Brain microvascular endothelial cell (primary cell): ENCODE results near the gene TMEM238.
"Not testable (repeated sequence)": the region's sequence is repeated elsewhere in the genome, so short reads cannot be mapped to it uniquely, and the experiment has no call there.

Experiments used
- DNase-seq: peaks from one replicate; pipeline ENCODE4 v3.0.0-alpha.2; 2020
- H3K27ac ChIP-seq: fragments of 250-450 bp; sonication (Bioruptor Pico); 2 replicates; pipeline ENCODE4 v1.5.1; 2020; ENCODE audit warnings: mild to moderate bottlenecking, moderate library complexity
- H3K27me3 ChIP-seq: fragments of 250-450 bp; sonication (Bioruptor Pico); replicated peaks from 2 replicates; pipeline ENCODE4 v1.5.1; 2020; ENCODE audit warnings: mild to moderate bottlenecking
- H3K36me3 ChIP-seq: fragments of 250-450 bp; sonication (Bioruptor Pico); replicated peaks from 2 replicates; pipeline ENCODE4 v1.5.1; 2020; ENCODE audit warnings: mild to moderate bottlenecking
- H3K4me3 ChIP-seq: 2 replicates; pipeline ENCODE4 v1.5.1; 2011; ENCODE audit warnings: low read depth, mild to moderate bottlenecking, control low read depth, low read length, moderate library complexity
- in situ Hi-C: cut with HindIII; loops from 2 replicates; pipeline ENCODE4 v1.10.0; 2017; ENCODE audit warnings: low sequenced_read_pairs, low pct_ligation_motif_present
- TF ChIP-seq, protein P1 (sequence below): IDR thresholded peaks from 2 replicates; pipeline ENCODE4 v1.5.1; 2011; ENCODE audit warnings: low read depth, mild to moderate bottlenecking, moderate library complexity, low read length, control low read depth, inconsistent platforms; ENCODE audit errors: missing control alignments

TMEM238 gene

DNA sequence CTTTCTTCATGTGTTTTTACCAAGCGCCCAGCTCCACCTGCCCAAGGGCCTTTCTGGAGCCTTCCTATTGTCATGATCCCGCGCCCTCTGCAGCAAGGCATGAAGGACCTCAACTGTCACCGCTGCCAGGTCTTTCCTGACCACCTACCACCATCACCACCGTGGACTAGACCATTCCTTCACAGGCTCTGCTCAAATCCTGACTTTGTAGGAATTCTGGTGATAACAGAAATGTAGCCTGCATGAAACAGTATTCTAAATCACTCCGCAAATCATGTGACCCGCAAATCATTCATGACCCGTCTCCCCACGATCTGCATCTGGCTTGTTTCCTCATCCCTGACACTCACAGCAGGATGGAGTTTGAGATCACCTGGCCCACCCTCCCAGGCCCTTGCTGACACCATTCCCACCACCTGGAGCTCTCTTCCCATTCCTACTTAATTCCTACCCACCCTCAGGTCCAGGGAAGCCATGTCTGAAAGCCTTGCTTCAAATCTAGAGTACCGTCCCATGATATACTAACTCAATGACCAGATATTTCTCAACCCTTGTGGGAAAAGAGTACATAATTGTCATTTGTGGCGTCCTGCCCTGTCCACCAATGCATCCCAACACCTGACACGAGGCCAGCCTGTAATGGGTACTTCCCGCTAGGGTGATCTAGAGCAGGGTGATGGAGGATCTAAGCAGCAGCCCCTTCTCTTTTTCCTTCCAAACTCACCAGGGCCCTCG, 22.2 kb upstream of the TMEM238 start:
- in situ Hi-C loops, result no loop called here
- H3K36me3 ChIP-seq, result peaks cover 29% of the 10 kb centered on the region
- peak overlapping the region; percentile 83 for H3K4me3 ChIP-seq
- peak overlapping the region; percentile 4 for H3K27ac ChIP-seq
- DNase-seq, result no peak
- H3K27me3 ChIP-seq, result no peaks in the 10 kb centered on the region
- TF ChIP-seq, protein P1, sequence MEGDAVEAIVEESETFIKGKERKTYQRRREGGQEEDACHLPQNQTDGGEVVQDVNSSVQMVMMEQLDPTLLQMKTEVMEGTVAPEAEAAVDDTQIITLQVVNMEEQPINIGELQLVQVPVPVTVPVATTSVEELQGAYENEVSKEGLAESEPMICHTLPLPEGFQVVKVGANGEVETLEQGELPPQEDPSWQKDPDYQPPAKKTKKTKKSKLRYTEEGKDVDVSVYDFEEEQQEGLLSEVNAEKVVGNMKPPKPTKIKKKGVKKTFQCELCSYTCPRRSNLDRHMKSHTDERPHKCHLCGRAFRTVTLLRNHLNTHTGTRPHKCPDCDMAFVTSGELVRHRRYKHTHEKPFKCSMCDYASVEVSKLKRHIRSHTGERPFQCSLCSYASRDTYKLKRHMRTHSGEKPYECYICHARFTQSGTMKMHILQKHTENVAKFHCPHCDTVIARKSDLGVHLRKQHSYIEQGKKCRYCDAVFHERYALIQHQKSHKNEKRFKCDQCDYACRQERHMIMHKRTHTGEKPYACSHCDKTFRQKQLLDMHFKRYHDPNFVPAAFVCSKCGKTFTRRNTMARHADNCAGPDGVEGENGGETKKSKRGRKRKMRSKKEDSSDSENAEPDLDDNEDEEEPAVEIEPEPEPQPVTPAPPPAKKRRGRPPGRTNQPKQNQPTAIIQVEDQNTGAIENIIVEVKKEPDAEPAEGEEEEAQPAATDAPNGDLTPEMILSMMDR, result no peak

DNA sequence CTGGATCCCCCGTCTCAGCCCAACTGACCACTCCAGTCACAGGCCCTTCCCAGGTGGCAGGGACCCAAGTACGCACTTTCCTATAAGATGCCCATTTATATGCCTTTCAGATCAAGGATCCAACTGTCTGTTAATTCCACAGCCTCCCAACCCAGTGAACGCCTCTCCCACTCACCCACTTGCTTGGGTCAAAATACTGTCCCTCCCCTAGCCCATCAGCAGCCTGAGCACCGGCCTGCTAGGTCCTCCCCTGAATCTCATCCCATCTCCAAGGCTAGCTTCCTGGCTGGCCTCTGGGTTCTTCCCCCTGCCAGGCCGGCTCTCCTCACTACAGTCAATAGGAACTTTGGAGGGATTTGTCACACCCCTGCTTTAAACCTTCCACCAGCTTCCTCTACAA, 21.5 kb upstream of the TMEM238 start:
- DNase-seq, result no peak
- H3K36me3 ChIP-seq, result peaks cover 33% of the 10 kb centered on the region
- H3K4me3 ChIP-seq, result peak overlapping the region; percentile 83
- no peak overlapping the region for H3K27ac ChIP-seq
- in situ Hi-C loops, result no loop called here
- no peaks in the 10 kb centered on the region for H3K27me3 ChIP-seq
- TF ChIP-seq, protein P1, result no peak

DNA sequence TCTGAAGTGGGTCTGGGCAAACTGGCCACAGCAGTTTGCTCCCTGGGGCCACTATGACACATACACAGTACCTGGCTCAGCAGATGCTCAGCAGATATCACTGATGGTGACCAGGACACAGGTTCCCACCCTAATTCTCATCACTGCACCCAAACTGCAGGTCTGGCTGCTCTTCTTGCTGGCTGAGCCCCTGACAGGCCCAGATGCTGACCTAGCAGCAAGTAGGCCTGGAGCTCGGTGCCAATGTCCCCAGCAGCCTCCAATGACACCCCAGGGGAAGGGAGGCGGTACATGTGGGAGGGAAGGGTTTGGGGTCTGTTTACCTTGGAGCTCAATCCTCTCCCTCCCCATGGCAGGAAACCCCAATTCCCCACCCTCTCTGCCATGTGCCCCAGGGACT, 18.4 kb upstream of the TMEM238 start:
- Histone ChIP-seq H3K27me3 (no peaks in the 10 kb centered on the region), H3K27ac (no peak overlapping the region), H3K36me3 (peaks cover 37% of the 10 kb centered on the region), H3K4me3 (no peak overlapping the region)
- DNase-seq, result no peak
- TF ChIP-seq, protein P1, result no peak
- in situ Hi-C loops, result no loop called here

DNA sequence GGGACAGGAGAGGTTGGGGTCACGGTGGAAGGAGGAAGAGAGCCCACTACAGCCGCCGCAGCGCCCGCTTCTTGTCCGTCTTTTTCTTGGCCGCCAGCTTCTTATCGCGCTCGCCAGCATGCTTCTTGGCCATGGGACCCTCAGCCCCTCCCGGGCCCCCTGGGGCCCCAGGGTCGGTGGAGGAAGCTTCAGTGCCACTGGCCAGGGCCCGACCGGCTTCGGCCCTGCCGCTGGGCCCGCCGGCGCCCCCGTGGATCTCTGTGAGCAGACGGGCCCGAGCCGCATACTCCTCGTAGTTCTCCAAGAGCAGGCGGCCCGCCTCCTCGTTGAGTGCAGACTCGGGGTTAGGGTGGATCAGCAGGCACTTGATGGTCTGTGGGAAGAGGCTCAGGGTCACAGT, 17.3 kb upstream of the TMEM238 start:
- H3K4me3 ChIP-seq, DNase-seq, H3K27me3 ChIP-seq, in situ Hi-C loops, H3K27ac ChIP-seq: not testable (repeated sequence)
- H3K36me3 ChIP-seq, result peaks cover 34% of the 10 kb centered on the region

DNA sequence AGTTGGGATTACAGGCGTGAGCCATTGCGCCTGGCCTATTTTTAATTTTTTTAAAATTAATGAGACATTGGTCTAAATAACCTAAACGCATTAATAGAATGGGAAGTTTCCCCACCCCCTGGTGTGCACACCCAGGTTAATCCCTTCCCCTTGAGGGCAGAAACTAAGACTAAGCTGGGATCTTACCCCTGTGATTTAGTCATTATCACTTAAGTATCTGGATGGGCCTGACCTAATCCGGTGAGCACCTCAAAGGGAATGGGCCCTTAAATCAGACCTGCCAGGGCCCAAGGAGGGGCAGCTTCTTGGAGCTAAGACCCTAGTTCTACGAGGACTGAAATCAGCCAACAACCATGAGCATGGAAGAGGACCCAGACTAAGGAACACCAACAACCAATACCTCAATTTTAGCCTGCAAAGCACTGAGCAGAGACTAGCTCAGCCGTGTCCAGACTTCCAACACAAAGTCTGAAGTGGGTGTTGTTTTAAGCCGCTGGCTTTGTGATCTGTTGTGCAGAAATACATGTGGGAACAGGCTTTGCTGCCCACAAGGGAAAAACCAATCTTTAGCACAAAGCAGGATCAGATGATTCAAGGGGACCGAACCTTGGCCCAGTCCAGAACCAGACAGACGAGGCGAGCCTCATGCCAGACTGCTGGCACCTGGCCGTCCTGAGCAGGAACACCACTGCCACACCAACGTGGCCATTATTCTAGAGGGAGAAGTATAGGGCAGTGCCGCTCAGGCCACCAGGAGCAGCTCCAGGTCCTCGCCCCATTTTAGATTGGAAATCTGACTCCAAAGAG, 16.4 kb upstream of the TMEM238 start:
- in situ Hi-C loops, result no loop called here
- Histone ChIP-seq H3K27me3 (no peaks in the 10 kb centered on the region), H3K36me3 (peaks cover 27% of the 10 kb centered on the region), H3K27ac (no peak overlapping the region), H3K4me3 (no peak overlapping the region)
- no peak for DNase-seq
- TF ChIP-seq, protein P1, result no peak

DNA sequence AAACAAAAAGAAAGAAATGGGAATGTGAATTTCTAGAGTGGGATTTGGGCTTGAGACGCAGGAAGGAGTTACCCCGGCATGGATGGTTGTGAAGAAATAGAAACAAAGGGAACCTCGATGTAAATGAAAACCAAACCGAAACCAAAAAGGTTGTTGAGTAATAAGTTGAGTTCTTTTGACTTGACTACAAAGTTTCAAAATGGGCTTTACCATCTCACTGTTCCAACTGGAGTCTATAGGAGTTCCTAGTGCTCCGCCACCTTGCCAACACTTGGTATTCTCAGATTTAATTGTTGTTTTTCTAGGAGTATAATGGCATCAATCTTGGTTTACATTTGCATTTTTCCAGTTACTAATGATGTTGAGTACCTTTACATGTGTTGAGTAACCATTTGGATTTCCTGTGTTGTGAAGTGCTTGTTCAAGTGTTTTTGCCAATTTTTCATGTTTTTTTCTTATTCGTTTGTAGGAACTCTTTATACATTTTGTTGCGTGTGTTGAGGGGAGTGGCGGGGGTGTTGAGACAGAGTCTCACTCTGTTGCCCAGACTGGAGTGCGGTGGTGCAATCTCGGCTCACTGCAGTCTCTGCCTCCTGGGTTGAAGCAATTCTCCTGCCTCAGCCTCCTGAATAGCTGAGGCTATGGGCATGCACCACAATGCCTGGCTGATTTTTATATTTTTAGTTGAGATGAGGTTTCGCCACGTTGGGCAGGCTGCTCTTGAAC, 14.3 kb upstream of the TMEM238 start:
- in situ Hi-C loops, result loop anchor here (25.0 kb wide), 1 partner anchor 214 kb away; the partner anchor contains the start of genes ZNF524, ZNF784 and ZNF865
- Histone ChIP-seq H3K4me3 (no peak overlapping the region), H3K27ac (no peak overlapping the region), H3K36me3 (peaks cover 17% of the 10 kb centered on the region), H3K27me3 (no peaks in the 10 kb centered on the region)
- TF ChIP-seq, protein P1, result no peak
- no peak for DNase-seq
